Measurements from ENCODE around the gene PDGFA.

The PDGFA gene

GRCh38 chr7:532379-533143 is 12.9 kb upstream of the PDGFA start:
- no peak for TF ChIP-seq NFIC (IDR thresholded peaks at IDR 0.05)
- no peak for TF ChIP-seq REST (IDR thresholded peaks at IDR 0.05; ENCODE audit: low read depth)
- no peak for TF ChIP-seq MAX (IDR thresholded peaks at IDR 0.05)
- no peak for TF ChIP-seq CEBPB (IDR thresholded peaks at IDR 0.05)
- TF ChIP-seq TEAD4 (IDR thresholded peaks at IDR 0.05): no peak
- TF ChIP-seq FOXM1 (IDR thresholded peaks at IDR 0.05; ENCODE audit: borderline replicate concordance, low read depth): no peak
- TF ChIP-seq ZBTB7A (IDR thresholded peaks at IDR 0.05; ENCODE audit: low read depth): no peak
- no peak for TF ChIP-seq EGR1 (IDR thresholded peaks at IDR 0.05)
- no peak for TF ChIP-seq TCF12 (IDR thresholded peaks at IDR 0.05; ENCODE audit: low read depth)
- TF ChIP-seq TAF1 (IDR thresholded peaks at IDR 0.05; ENCODE audit: low read depth): no peak
- no peak for TF ChIP-seq USF1 (IDR thresholded peaks at IDR 0.05)
- no peak for TF ChIP-seq CREB1 (IDR thresholded peaks at IDR 0.05; ENCODE audit: low read depth)
- TF ChIP-seq EP300 (IDR thresholded peaks at IDR 0.05; ENCODE audit: borderline replicate concordance): no peak
- TF ChIP-seq RAD21 (IDR thresholded peaks at IDR 0.05; ENCODE audit: low read depth): no peak

- no peak for TF ChIP-seq YY1 (IDR thresholded peaks at IDR 0.05; ENCODE audit: low read depth)
- TF ChIP-seq EGR1 (IDR thresholded peaks at IDR 0.05): no peak
- no peak for TF ChIP-seq TEAD4 (IDR thresholded peaks at IDR 0.05)
- no peak for TF ChIP-seq ZBTB7A (IDR thresholded peaks at IDR 0.05; ENCODE audit: low read depth)
- no peak for TF ChIP-seq EP300 (IDR thresholded peaks at IDR 0.05; ENCODE audit: borderline replicate concordance)
- TF ChIP-seq TCF12 (IDR thresholded peaks at IDR 0.05; ENCODE audit: low read depth): no peak
- no peak for TF ChIP-seq CREB1 (IDR thresholded peaks at IDR 0.05; ENCODE audit: low read depth)
- TF ChIP-seq FOXM1 (IDR thresholded peaks at IDR 0.05; ENCODE audit: borderline replicate concordance, low read depth): no peak
- no peak for TF ChIP-seq TAF1 (IDR thresholded peaks at IDR 0.05; ENCODE audit: low read depth)
- TF ChIP-seq NFIC (IDR thresholded peaks at IDR 0.05): no peak
- no peak for TF ChIP-seq RAD21 (IDR thresholded peaks at IDR 0.05; ENCODE audit: low read depth)
- TF ChIP-seq REST (IDR thresholded peaks at IDR 0.05; ENCODE audit: low read depth): no peak
Measured at GRCh38 chr7:531777-532176, 12.1 kb upstream of the PDGFA start.

GRCh38 chr7:528451-528850 is 8.8 kb upstream of the PDGFA start:
- no peak for TF ChIP-seq FOXM1 (IDR thresholded peaks at IDR 0.05; ENCODE audit: borderline replicate concordance, low read depth)
- no peak for TF ChIP-seq TCF12 (IDR thresholded peaks at IDR 0.05; ENCODE audit: low read depth)
- no peak for TF ChIP-seq EP300 (IDR thresholded peaks at IDR 0.05; ENCODE audit: borderline replicate concordance)
- no peak for TF ChIP-seq TEAD4 (IDR thresholded peaks at IDR 0.05)
- no peak for TF ChIP-seq YY1 (IDR thresholded peaks at IDR 0.05; ENCODE audit: low read depth)
- no peak for TF ChIP-seq MAX (IDR thresholded peaks at IDR 0.05)
- no peak for TF ChIP-seq RAD21 (IDR thresholded peaks at IDR 0.05; ENCODE audit: low read depth)
- TF ChIP-seq USF1 (IDR thresholded peaks at IDR 0.05): no peak
- no peak for TF ChIP-seq EGR1 (IDR thresholded peaks at IDR 0.05)
- TF ChIP-seq REST (IDR thresholded peaks at IDR 0.05; ENCODE audit: low read depth): no peak
- no peak for TF ChIP-seq NFIC (IDR thresholded peaks at IDR 0.05)
- TF ChIP-seq CEBPB (IDR thresholded peaks at IDR 0.05): no peak
- no peak for TF ChIP-seq CREB1 (IDR thresholded peaks at IDR 0.05; ENCODE audit: low read depth)

GRCh38 chr7:527723-528122 is 8.1 kb upstream of the PDGFA start:
- TF ChIP-seq EGR1 (IDR thresholded peaks at IDR 0.05): no peak

Measured in Ishikawa (cell line).